HUES48 (cell line): ENCODE measurements around the gene FMO3.

ENCODE experiments used
- H3K27ac ChIP-seq: one replicate; pipeline ENCODE4 v1.7.0; 2013; ENCODE audit warnings: low read depth, low read length, inconsistent platforms
- H3K27me3 ChIP-seq: 2 replicates; pipeline ENCODE4 v1.6.1; 2013; ENCODE audit warnings: mild to moderate bottlenecking, low read length; ENCODE audit not compliant: control insufficient read depth, insufficient read depth
- H3K36me3 ChIP-seq: 2 replicates; pipeline ENCODE4 v1.6.1; 2013; ENCODE audit warnings: low read length; ENCODE audit not compliant: control insufficient read depth, insufficient read depth
- H3K4me1 ChIP-seq: 2 replicates; pipeline ENCODE4 v1.6.1; 2013; ENCODE audit warnings: mild to moderate bottlenecking, low read length; ENCODE audit not compliant: control insufficient read depth, insufficient read depth
- H3K4me3 ChIP-seq: 2 replicates; pipeline ENCODE4 v1.5.1; 2013; ENCODE audit warnings: mild to moderate bottlenecking, low read depth, low read length
- H3K9ac ChIP-seq: 2 replicates; pipeline ENCODE4 v1.6.1; 2013; ENCODE audit warnings: mild to moderate bottlenecking, low read depth, low read length, moderate library complexity
- H3K9me3 ChIP-seq: 2 replicates; pipeline ENCODE4 v1.6.1; 2013; ENCODE audit warnings: low read length; ENCODE audit not compliant: control insufficient read depth, insufficient read depth

Gene FMO3

DNA sequence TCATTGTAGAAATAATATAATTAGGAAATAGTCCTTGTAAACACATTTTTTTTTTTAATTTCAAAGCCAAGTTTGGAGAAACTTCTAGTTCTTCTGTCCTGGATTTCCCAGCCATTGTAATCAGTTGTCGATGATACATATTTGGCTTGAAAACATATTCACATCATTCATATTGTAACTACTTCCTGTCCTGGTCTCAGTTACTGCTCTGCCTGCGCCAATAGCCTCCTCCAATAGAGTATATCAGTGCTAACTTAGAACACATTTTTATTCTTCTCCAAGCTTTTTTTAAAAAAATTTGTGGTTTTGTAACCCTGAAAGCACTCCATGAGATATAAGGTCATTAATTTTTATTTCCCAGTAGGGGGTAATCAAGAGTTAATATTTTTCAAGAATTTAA is 48.3 kb downstream of the FMO3 start:
- Histone ChIP-seq H3K27ac (no peak overlapping the region), H3K4me3 (no peak overlapping the region), H3K9me3 (no peaks in the 10 kb centered on the region), H3K36me3 (no peaks in the 10 kb centered on the region), H3K4me1 (peaks cover 17% of the 10 kb centered on the region), H3K9ac (no peak overlapping the region), H3K27me3 (no peaks in the 10 kb centered on the region)

DNA sequence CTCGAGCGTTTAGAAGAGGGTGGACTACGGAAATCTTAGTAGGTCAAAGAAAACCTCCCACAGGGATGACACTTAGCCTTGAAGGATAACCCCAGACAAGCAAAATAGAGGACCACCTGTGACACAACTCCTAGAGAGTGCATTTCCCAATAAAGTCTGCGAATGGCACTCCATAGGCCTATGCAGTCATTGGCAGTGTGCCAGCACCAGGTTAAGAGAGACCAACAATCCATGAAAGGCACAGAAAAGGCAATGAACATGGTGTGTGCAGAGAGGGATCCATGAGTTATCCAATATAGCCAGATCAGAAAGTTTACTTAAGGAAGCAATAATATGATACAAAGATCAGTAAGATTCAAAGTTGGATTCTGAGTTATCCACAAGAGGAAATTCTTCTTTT is 49.2 kb downstream of the FMO3 start:
- Histone ChIP-seq H3K27ac (no peak overlapping the region), H3K27me3 (no peaks in the 10 kb centered on the region), H3K9me3 (no peaks in the 10 kb centered on the region), H3K4me1 (peaks cover 17% of the 10 kb centered on the region), H3K4me3 (no peak overlapping the region), H3K36me3 (no peaks in the 10 kb centered on the region), H3K9ac (no peak overlapping the region)

DNA sequence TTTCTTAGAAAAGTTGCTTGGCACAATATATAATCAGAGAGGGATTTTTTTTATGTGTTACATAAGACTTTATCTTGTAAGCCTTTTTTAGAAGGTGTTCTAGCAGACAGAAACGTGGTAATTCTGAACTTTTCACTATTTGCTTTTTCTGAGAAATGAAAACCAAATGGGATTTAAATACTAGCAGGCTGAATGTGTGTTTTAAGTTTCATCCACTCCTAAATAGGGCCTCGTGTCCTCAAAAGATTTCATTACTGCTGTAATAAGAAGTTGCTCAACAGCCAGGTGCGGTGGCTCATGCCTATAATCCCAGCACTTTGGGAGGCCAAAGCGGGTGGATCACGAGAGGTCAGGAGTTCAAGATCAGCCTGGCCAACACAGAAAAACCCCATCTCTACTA is 49.7 kb downstream of the FMO3 start:
- Histone ChIP-seq H3K4me3 (no peak overlapping the region), H3K27ac (no peak overlapping the region), H3K9me3 (no peaks in the 10 kb centered on the region), H3K4me1 (peaks cover 17% of the 10 kb centered on the region), H3K27me3 (no peaks in the 10 kb centered on the region), H3K9ac (no peak overlapping the region), H3K36me3 (no peaks in the 10 kb centered on the region)

DNA sequence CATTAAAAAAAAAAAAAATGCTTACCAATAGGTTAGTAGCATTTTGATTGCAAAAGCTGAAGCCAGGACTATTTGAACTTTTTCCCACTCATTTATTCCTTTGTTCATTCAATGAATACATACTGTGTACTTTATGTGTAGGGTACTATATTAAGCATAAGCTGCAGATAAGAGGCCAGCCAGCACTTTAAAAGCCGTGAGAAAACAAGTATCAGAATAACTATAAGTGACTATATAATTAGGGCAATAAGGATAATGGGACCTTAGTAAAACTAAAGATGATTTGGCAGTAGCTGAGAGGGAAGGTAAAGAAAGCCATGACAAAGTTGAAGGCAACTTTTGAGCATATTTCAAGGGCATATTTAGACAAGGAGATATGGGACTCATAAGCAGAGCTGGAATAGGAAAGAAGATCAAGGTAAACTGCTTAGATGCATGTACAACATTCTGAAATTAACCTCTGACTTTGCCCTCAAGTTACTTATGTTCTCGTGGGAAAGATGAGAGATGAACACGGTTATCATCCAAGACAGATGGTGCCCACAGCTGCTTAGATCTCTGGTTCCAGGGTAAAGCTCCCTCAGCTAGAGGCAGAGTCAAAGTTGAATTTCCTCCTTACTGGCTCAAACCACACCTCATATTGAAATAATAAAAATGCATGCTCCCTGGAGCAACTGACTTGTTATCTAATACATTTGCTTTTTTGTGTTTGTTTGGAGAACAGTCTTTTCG is 50.4 kb downstream of the FMO3 start:
- Histone ChIP-seq H3K36me3 (no peaks in the 10 kb centered on the region), H3K4me1 (peaks cover 17% of the 10 kb centered on the region), H3K9ac (no peak overlapping the region), H3K27me3 (no peaks in the 10 kb centered on the region), H3K27ac (no peak overlapping the region), H3K4me3 (no peak overlapping the region), H3K9me3 (no peaks in the 10 kb centered on the region)

DNA sequence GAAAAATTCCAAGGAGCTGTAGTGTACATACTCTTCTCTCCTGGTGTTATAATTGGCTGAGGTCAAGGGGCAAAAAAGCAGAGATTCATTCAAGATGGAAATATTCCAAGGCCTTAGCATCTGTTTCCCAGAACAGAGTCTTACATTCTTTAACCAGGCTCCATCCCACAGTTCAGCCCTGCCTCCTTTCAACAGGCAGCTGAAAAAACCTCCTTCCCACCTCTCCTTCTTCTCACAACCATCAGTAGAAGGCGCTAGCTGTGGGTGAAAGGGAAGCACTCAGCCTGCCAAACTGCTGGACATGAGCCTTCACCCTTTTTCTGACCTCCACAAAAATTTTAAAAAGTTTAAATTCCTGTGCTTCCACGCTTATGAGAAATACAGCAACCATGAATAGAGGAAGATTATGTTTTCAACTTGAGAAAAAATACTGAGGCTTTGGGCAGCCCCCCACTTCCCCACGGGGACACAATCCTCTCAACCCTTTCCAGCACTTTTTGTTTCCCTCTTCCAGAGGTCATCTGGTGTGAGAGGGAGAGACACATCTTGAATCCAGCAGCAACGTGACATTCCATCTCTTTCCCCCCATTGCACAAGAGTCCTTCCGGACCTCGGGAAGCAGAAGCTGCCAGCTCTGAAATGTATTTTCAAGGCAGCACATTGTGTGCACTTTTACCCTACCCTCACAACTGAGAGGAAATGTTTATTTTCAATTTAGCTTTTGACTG is 51.1 kb downstream of the FMO3 start:
- H3K4me1 ChIP-seq = peaks cover 17% of the 10 kb centered on the region
- no peaks in the 10 kb centered on the region for H3K9me3 ChIP-seq
- no peak overlapping the region for H3K9ac ChIP-seq
- H3K36me3 ChIP-seq = no peaks in the 10 kb centered on the region
- H3K27ac ChIP-seq = no peak overlapping the region
- no peak overlapping the region for H3K4me3 ChIP-seq
- H3K27me3 ChIP-seq = no peaks in the 10 kb centered on the region

DNA sequence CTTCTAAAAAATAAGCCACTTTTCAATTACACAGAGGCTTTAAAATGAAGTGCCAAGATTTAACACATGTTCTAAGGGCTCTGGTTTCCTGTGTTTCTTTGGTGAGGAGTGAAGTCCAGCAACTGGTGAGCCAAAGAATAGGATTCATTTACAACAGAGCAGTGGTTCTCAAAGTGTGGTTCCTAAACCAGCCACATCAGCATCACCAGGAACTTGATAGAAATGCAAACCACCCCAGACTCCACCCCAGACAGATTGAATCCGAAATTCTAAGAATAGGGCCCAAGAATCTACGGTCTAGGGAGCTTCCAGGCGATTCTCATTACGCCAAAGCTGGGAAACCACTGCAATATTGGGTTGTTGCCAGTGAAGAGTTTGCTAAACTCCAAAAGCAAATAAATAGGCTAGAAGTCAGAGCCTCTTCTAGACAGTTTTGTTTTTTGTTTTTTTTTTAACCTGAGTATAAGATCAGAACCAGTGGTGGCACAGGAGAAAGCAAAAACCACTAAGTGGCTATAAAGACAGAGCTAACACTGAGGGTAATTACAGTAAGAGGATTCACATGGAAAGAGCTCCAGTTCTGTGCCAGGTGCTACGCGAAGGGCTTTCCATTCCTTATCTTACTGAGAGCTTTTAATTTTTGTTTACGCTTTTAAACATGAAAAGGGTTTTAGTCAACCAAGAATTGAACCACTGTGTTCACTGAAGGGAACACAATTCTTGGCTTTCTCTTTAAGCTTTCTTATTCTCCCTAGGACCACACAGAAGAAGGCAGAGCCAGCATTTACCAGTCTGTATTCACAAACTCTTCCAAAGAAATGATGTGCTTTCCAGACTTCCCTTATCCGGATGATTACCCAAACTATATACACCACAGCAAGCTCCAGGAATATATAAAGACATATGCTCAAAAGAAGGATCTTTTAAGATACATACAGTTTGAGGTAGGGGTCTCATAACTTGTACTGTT is 52.0 kb downstream of the FMO3 start:
- Histone ChIP-seq H3K9me3 (no peaks in the 10 kb centered on the region), H3K36me3 (no peaks in the 10 kb centered on the region), H3K4me1 (peaks cover 13% of the 10 kb centered on the region), H3K4me3 (no peak overlapping the region), H3K27me3 (no peaks in the 10 kb centered on the region), H3K9ac (no peak overlapping the region), H3K27ac (no peak overlapping the region)

DNA sequence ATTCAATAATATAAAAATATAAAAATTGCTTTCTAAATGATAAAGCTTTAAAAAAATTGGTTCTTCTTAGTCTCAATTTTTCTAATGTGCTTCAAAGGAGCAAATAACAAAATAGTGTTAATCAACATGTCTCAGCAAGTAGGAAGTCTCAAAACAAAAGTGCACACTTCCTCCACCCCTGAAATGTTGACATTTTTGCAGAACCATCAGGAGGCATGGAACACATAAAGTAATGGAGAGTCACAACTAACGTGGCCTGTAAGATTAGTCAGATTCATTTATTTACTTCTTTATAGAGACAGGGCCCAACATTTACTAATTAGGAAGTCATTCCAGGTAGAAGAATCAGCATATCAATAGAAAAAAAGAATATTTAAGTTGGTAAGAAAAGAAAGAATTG is 59.5 kb downstream of the FMO3 start:
- H3K9me3 ChIP-seq = no peaks in the 10 kb centered on the region
- H3K27ac ChIP-seq = no peak overlapping the region
- H3K27me3 ChIP-seq = no peaks in the 10 kb centered on the region
- no peaks in the 10 kb centered on the region; the same call in 1 of the 2 replicates for H3K4me1 ChIP-seq
- no peak overlapping the region for H3K4me3 ChIP-seq
- H3K9ac ChIP-seq = no peak overlapping the region
- H3K36me3 ChIP-seq = no peaks in the 10 kb centered on the region

DNA sequence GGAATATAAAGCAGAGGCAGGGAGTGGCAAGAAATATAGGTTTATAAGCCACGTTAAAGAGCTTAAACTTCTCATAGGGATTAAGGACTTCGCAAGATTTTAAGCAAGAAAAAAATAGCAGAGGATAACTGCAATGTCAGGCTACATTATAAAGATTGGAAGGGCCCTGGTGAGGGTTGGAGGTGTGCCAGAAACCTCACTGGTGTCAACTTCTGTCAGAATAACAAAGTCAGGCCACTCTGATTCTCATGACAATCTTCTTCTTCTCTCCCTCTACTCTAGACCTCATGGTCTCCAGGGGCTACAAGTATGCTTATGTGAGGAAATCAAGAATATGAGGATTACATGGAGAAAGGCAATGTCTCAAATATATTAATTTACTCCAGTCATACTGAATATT is 61.8 kb downstream of the FMO3 start:
- H3K4me3 ChIP-seq = no peak overlapping the region
- no peak overlapping the region for H3K27ac ChIP-seq
- no peaks in the 10 kb centered on the region; the same call in 1 of the 2 replicates for H3K4me1 ChIP-seq
- H3K9me3 ChIP-seq = no peaks in the 10 kb centered on the region
- H3K36me3 ChIP-seq = no peaks in the 10 kb centered on the region
- H3K27me3 ChIP-seq = no peaks in the 10 kb centered on the region
- no peak overlapping the region for H3K9ac ChIP-seq

DNA sequence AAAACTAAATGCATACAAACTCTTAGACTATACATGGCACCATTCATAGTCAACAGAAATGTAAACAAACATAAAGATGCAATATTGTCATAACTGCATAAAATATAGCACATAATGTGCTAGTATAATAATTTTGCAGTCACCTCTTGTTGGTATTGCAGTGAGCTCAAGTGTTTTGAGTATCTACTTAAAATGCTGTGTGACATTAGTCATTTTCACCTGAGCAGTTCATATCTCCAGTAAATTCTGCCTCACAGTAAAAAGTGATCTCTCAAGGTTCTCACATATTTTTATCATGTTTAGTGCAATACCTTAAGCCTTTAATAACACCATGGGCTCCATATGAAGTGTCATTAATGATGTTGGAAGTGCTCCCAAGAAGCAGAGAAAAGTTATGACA is 64.8 kb downstream of the FMO3 start:
- H3K27ac ChIP-seq = no peak overlapping the region
- peaks cover 6% of the 10 kb centered on the region; the same call in 1 of the 2 replicates for H3K4me1 ChIP-seq
- no peaks in the 10 kb centered on the region for H3K36me3 ChIP-seq
- H3K9ac ChIP-seq = no peak overlapping the region
- no peaks in the 10 kb centered on the region for H3K9me3 ChIP-seq
- H3K4me3 ChIP-seq = no peak overlapping the region
- H3K27me3 ChIP-seq = no peaks in the 10 kb centered on the region

DNA sequence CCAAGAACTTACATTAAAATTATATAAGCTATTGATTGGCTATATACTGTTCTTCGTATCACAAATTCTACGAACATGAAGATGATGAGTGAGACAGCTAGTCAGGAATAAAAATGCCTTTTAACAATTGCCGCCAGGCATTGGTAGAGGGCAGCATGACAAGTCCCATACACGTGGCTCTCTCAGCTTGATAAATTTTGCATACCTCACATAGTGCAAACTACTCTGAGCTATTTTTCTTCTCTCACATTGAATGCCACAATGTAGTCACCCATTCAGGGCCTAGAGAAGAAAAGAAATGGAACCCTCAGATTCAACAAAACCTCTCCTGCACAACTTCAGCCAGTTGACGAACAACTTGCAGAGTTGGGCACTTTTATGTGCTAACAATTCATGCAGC is 67.4 kb downstream of the FMO3 start:
- Histone ChIP-seq H3K4me3 (no peak overlapping the region), H3K27me3 (no peaks in the 10 kb centered on the region), H3K27ac (no peak overlapping the region), H3K4me1 (0 out of 2 replicates have a peak, but pooled peaks cover 6% of the 10 kb centered on the region), H3K36me3 (no peaks in the 10 kb centered on the region), H3K9me3 (no peaks in the 10 kb centered on the region), H3K9ac (no peak overlapping the region)
